Upper lobe of left lung (tissue), 6 donors: ENCODE data around the gene SCLY. TPM values are rescaled to one million over a fixed set of nuclear protein-coding genes. Genes with fewer than 3 reads are reported as not detected.

Experiments used
- ATAC-seq, 2 donors: fragments of 200-7000 bp; cut with Tn5 transposase; one replicate each; pipeline ENCODE4 v1.9.1; 2022; ENCODE audit warnings: mild to moderate bottlenecking in 2 of 2, moderate library complexity in 2 of 2; ENCODE audit not compliant: low FRiP score in 2 of 2
- DNase-seq, 2 donors: peaks; one replicate each; pipeline ENCODE4 v3.0.0-alpha.2; 2019 to 2020
- H3K27ac ChIP-seq, 4 donors: fragments of 200-600 bp; sonication (generic); one replicate each; pipeline ENCODE4 v1.5.1; 2016 to 2019
- H3K27me3 ChIP-seq, 4 donors: fragments of 200-600 bp; sonication (generic); one replicate each; pipeline ENCODE4 v1.5.1; 2017 to 2019
- H3K36me3 ChIP-seq, 4 donors: fragments of 200-600 bp; sonication (generic); one replicate each; pipeline ENCODE4 v1.5.1; 2016 to 2019
- H3K4me1 ChIP-seq, 4 donors: fragments of 200-600 bp; sonication (generic); one replicate each; pipeline ENCODE4 v1.5.1; 2018 to 2019
- H3K4me3 ChIP-seq, 4 donors: fragments of 200-600 bp; sonication (generic); one replicate each; pipeline ENCODE4 v1.5.1; 2017 to 2019; ENCODE audit warnings: mild to moderate bottlenecking in 2 of 4, moderate library complexity in 1 of 4
- H3K9me3 ChIP-seq, 4 donors: fragments of 200-600 bp; sonication (generic); one replicate each; pipeline ENCODE4 v1.5.1; 2018 to 2019
- CTCF ChIP-seq, 6 experiments: fragments of 450-650 bp in 4 of 6; fragments of 200-600 bp in 2 of 6; sonication (generic) in 2 of 6; IDR thresholded peaks; one replicate each; pipeline ENCODE4 v1.5.1; 2016 to 2019; ENCODE audit warnings: antibody characterized with exemption in 6 of 6
- EP300 ChIP-seq, 4 donors: sonication (generic); formaldehyde crosslinking; IDR thresholded peaks; one replicate each; pipeline ENCODE4 v1.5.1; 2017; ENCODE audit warnings: antibody characterized with exemption in 4 of 4, control low read depth in 2 of 4
- POLR2A ChIP-seq, 4 donors: fragments of 450-650 bp; IDR thresholded peaks; one replicate each; pipeline ENCODE4 v1.5.1; 2016 to 2017; ENCODE audit warnings: antibody characterized with exemption in 4 of 4, mild to moderate bottlenecking in 2 of 4
- POLR2AphosphoS5 ChIP-seq, 2 donors: sonication (generic); formaldehyde crosslinking; IDR thresholded peaks; one replicate each; pipeline ENCODE4 v1.5.1; 2017; ENCODE audit warnings: antibody characterized with exemption in 2 of 2
- WGBS, 2 donors: methylation state at CpG; one replicate each; pipeline ENCODE4 v1.1.5; 2017 to 2018; 5-methylcytosine and 5-hydroxymethylcytosine counted together
- total RNA-seq, 6 donors: library from RNA; depleted of rRNA in 4 of 6; stranded (reverse); fragments of >200 nt in 4 of 6; gene quantifications; one replicate each; pipeline versions ENCODE4 v1.1.0 to v1.2.1, GENCODE V29; 2016 to 2021
- donor health status: DM: no; HTN: no; CAD: no; lungs with moderate emphysema.
- donor health status: DM: no; HTN: yes; CAD: no; lungs with severe emphysema.

Gene SCLY
- total RNA-seq, 6 donors from 2014 or later: 9.4 to 19.9 (median 11.1) TPM

GRCh38 chr2:238019962-238020361 is 40.8 kb upstream of the SCLY start:
- H3K27ac ChIP-seq: no peak overlapping the region
- H3K9me3 ChIP-seq: no peaks in the 10 kb centered on the region
- DNase-seq (no peak), ATAC-seq (no peak)
- peaks cover under 1 to 27% (median 3%) of the 10 kb centered on the region in 4 donors for H3K36me3 ChIP-seq
- no peak for TF ChIP-seq POLR2A (IDR thresholded peaks at IDR 0.05)
- TF ChIP-seq EP300 (IDR thresholded peaks at IDR 0.05): no peak
- TF ChIP-seq POLR2AphosphoS5 (IDR thresholded peaks at IDR 0.05): no peak
- no peak for TF ChIP-seq CTCF (IDR thresholded peaks at IDR 0.05)
- WGBS, 2 donors: 95 to 97% methylated on average over 2 of the region's 2 CpGs
- no peaks in the 10 kb centered on the region for H3K4me1 ChIP-seq
- no peaks in the 10 kb centered on the region for H3K27me3 ChIP-seq
- no peak overlapping the region for H3K4me3 ChIP-seq

GRCh38 chr2:238020816-238021215 is 40.0 kb upstream of the SCLY start:
- WGBS, 2 donors: 85 to 97% methylated on average over 6 to 9 of the region's 9 CpGs
- no peak for TF ChIP-seq POLR2A (IDR thresholded peaks at IDR 0.05)
- no peak for TF ChIP-seq POLR2AphosphoS5 (IDR thresholded peaks at IDR 0.05)
- no peak for TF ChIP-seq CTCF (IDR thresholded peaks at IDR 0.05)
- TF ChIP-seq EP300 (IDR thresholded peaks at IDR 0.05): no peak

GRCh38 chr2:238021327-238021726 is 39.5 kb upstream of the SCLY start:
- H3K36me3 ChIP-seq: peaks cover 3 to 38% (median 5%) of the 10 kb centered on the region in 4 donors

More at GRCh38 chr2:238020816-238021215, 40.0 kb upstream of the SCLY start:
- no peak for DNase-seq
- H3K27ac ChIP-seq: no peak overlapping the region
- no peak for ATAC-seq
- H3K36me3 ChIP-seq: peaks cover 3 to 33% (median 5%) of the 10 kb centered on the region in 4 donors
- no peak overlapping the region for H3K4me3 ChIP-seq
- no peaks in the 10 kb centered on the region for H3K9me3 ChIP-seq
- H3K27me3 ChIP-seq: no peaks in the 10 kb centered on the region
- H3K4me1 ChIP-seq: no peaks in the 10 kb centered on the region

GRCh38 chr2:238022594-238023157 is 38.1 kb upstream of the SCLY start:
- no peaks in the 10 kb centered on the region for H3K4me1 ChIP-seq
- peaks cover 3 to 50% (median 7%) of the 10 kb centered on the region in 4 donors for H3K36me3 ChIP-seq
- TF ChIP-seq POLR2A (IDR thresholded peaks at IDR 0.05) (no peak), EP300 (IDR thresholded peaks at IDR 0.05) (no peak), POLR2AphosphoS5 (IDR thresholded peaks at IDR 0.05) (no peak), CTCF (IDR thresholded peaks at IDR 0.05) (no peak)
- no peak overlapping the region for H3K27ac ChIP-seq
- 88 to 94% methylated on average over 5 of the region's 5 CpGs for WGBS, 2 donors
- ATAC-seq (no peak), DNase-seq (no peak)
- no peak overlapping the region for H3K4me3 ChIP-seq
- no peaks in the 10 kb centered on the region for H3K27me3 ChIP-seq
- no peaks in the 10 kb centered on the region for H3K9me3 ChIP-seq

More at GRCh38 chr2:238021327-238021726, 39.5 kb upstream of the SCLY start:
- Histone ChIP-seq H3K4me1 (no peaks in the 10 kb centered on the region), H3K9me3 (no peaks in the 10 kb centered on the region), H3K27ac (no peak overlapping the region), H3K27me3 (no peaks in the 10 kb centered on the region), H3K4me3 (no peak overlapping the region)
- no peak for DNase-seq
- WGBS, 2 donors: 89 to 93% methylated on average over 4 of the region's 4 CpGs
- TF ChIP-seq EP300 (IDR thresholded peaks at IDR 0.05): no peak
- no peak for TF ChIP-seq POLR2A (IDR thresholded peaks at IDR 0.05)
- no peak for ATAC-seq

GRCh38 chr2:238023608-238024007 is 37.2 kb upstream of the SCLY start:
- H3K4me1 ChIP-seq: no peaks in the 10 kb centered on the region
- TF ChIP-seq CTCF (IDR thresholded peaks at IDR 0.05) (no peak), POLR2AphosphoS5 (IDR thresholded peaks at IDR 0.05) (no peak), POLR2A (IDR thresholded peaks at IDR 0.05) (no peak), EP300 (IDR thresholded peaks at IDR 0.05) (no peak)
- ATAC-seq (no peak), DNase-seq (no peak)
- 97% methylated on average over 2 of the region's 2 CpGs; no CpG with 5 or more reads in 1 of the 2 donors for WGBS, 2 donors
- no peaks in the 10 kb centered on the region for H3K9me3 ChIP-seq
- peaks cover 0 to 43% (median 9%) of the 10 kb centered on the region in 4 donors for H3K36me3 ChIP-seq
- no peak overlapping the region for H3K4me3 ChIP-seq
- H3K27me3 ChIP-seq: no peaks in the 10 kb centered on the region
- H3K27ac ChIP-seq: no peak overlapping the region
